Measurements from ENCODE around the gene MR1. TPM values are rescaled to one million over a fixed set of nuclear protein-coding genes. Genes with fewer than 3 reads are reported as not detected.

MR1 gene
- total and polyA plus RNA-seq, 9 of the 15 experiments (the other 6 are each of a cell fraction or from before 2014, with no cell fraction given): 9.7 to 21.7 (median 15.6) TPM

GRCh38 chr1:181104790-181105133, 71.0 kb downstream of the MR1 start (continued):
- no peak for TF ChIP-seq AFF1 (IDR thresholded peaks at IDR 0.05; ENCODE audit: low read depth in 1 of 2, partially characterized antibody in 2 of 2)
- TF ChIP-seq KAT8 (IDR thresholded peaks at IDR 0.05; ENCODE audit: low read depth): no peak
- no peak for TF ChIP-seq ZNF311 (CRISPR knock-in tag; IDR thresholded peaks at IDR 0.05)
- TF ChIP-seq KDM5B (IDR thresholded peaks at IDR 0.05; ENCODE audit: insufficient replicate concordance, low read depth, low read length): peak; percentile 58
- peak in 1 of 2 experiments; percentile 23; a peak in 1 of 4 replicates for TF ChIP-seq MLLT1 (IDR thresholded peaks at IDR 0.05)
- TF ChIP-seq HEY1 (CRISPR knock-in tag; IDR thresholded peaks at IDR 0.05; ENCODE audit: borderline replicate concordance): no peak
- no peak for TF ChIP-seq BCL6 (CRISPR knock-in tag; IDR thresholded peaks at IDR 0.05)
- 0 out of 2 replicates have a peak, but pooled peaks have one; percentile 33 for TF ChIP-seq HDAC8 (tag; IDR thresholded peaks at IDR 0.05)
- TF ChIP-seq JUN (IDR thresholded peaks at IDR 0.05; ENCODE audit: borderline replicate concordance, low read depth, low read length): no peak
- no peak for TF ChIP-seq JUN (CRISPR knock-in tag; IDR thresholded peaks at IDR 0.05; ENCODE audit: borderline replicate concordance)
- TF ChIP-seq TOE1 (IDR thresholded peaks at IDR 0.05; ENCODE audit: borderline replicate concordance): no peak
- TF ChIP-seq TOE1 (CRISPR knock-in tag; IDR thresholded peaks at IDR 0.05; ENCODE audit: borderline replicate concordance, low read depth): peak; percentile 40; the same call in 1 of the 2 replicates
- no peak for TF ChIP-seq JUND (IDR thresholded peaks at IDR 0.05; ENCODE audit: borderline replicate concordance, low read depth, low read length)
- TF ChIP-seq JUND (tag; IDR thresholded peaks at IDR 0.05; ENCODE audit: borderline replicate concordance, low read depth, low read length): 0 out of 3 replicates have a peak, but pooled peaks have one; percentile 29
- peak; percentile 65 for TF ChIP-seq DMBX1 (CRISPR knock-in tag; IDR thresholded peaks at IDR 0.05; ENCODE audit: borderline replicate concordance)
- TF ChIP-seq ZNF655 (CRISPR knock-in tag; IDR thresholded peaks at IDR 0.05): no peak
- TF ChIP-seq PHB (CRISPR knock-in tag; IDR thresholded peaks at IDR 0.05): 0 out of 2 replicates have a peak, but pooled peaks have one; percentile 72
- no peak for TF ChIP-seq SRSF3 (IDR thresholded peaks at IDR 0.05; ENCODE audit: insufficient read depth, low read length)
- TF ChIP-seq MCM3 (IDR thresholded peaks at IDR 0.05): no peak
- no peak for TF ChIP-seq ID3 (CRISPR knock-in tag; IDR thresholded peaks at IDR 0.05)
- TF ChIP-seq ID3 (tag; IDR thresholded peaks at IDR 0.05): peak; percentile 87
- TF ChIP-seq ZNF354B (CRISPR knock-in tag; IDR thresholded peaks at IDR 0.05): no peak
